Ascending aorta (tissue), 2 donors: ENCODE measurements around the gene MT1B. TPM values are rescaled to one million over a fixed set of nuclear protein-coding genes. Genes with fewer than 3 reads are reported as not detected.
"Not testable (repeated sequence)": the region's sequence is repeated elsewhere in the genome, so short reads cannot be mapped to it uniquely, and the experiment has no call there.

ENCODE experiments used
- DNase-seq, 2 donors: peaks; one replicate each; pipeline ENCODE4 v3.0.0-alpha.2; 2019; ENCODE audit warnings: low spot score in 2 of 2
- H3K27ac ChIP-seq, 2 donors: fragments of 200-600 bp; sonication (generic); one replicate each; pipeline ENCODE4 v1.5.1; 2016 to 2017; ENCODE audit warnings: mild to moderate bottlenecking in 1 of 2
- H3K27me3 ChIP-seq: fragments of 200-600 bp; sonication (generic); one replicate; pipeline ENCODE4 v1.5.1; 2017
- H3K36me3 ChIP-seq, 2 donors: fragments of 200-600 bp; sonication (generic); one replicate each; pipeline ENCODE4 v1.5.1; 2016
- H3K4me1 ChIP-seq, 2 donors: fragments of 200-600 bp; sonication (generic); one replicate each; pipeline ENCODE4 v1.5.1; 2016 to 2017; ENCODE audit warnings: mild to moderate bottlenecking in 1 of 2
- H3K4me3 ChIP-seq, 2 donors: fragments of 200-600 bp; sonication (generic); one replicate each; pipeline ENCODE4 v1.5.1; 2016 to 2017; ENCODE audit warnings: mild to moderate bottlenecking in 1 of 2
- H3K9me3 ChIP-seq, 2 donors: fragments of 200-600 bp; sonication (generic); one replicate each; pipeline ENCODE4 v1.5.1; 2016
- intact Hi-C: fragments of 100-400 bp; cut with DNase I; formaldehyde crosslinking; loops from one replicate; pipeline ENCODE4 v1.15.1; 2023
- total RNA-seq: library from RNA; depleted of rRNA; stranded (reverse); fragments of >200 nt; gene quantifications from one replicate; pipeline ENCODE4 v1.1.0, GENCODE V29; 2016
- TF ChIP-seq, protein P1 (sequence below), 3 experiments: fragments of 200-600 bp in 2 of 3; fragments of 450-650 bp in 1 of 3; sonication (generic) in 2 of 3; IDR thresholded peaks; one replicate each; pipeline ENCODE4 v1.5.1; 2016 to 2019; ENCODE audit warnings: antibody characterized with exemption in 3 of 3, mild to moderate bottlenecking in 1 of 3, moderate library complexity in 1 of 3

The MT1B gene
- total RNA-seq, 1 donor from 2014 or later = not detected

DNA sequence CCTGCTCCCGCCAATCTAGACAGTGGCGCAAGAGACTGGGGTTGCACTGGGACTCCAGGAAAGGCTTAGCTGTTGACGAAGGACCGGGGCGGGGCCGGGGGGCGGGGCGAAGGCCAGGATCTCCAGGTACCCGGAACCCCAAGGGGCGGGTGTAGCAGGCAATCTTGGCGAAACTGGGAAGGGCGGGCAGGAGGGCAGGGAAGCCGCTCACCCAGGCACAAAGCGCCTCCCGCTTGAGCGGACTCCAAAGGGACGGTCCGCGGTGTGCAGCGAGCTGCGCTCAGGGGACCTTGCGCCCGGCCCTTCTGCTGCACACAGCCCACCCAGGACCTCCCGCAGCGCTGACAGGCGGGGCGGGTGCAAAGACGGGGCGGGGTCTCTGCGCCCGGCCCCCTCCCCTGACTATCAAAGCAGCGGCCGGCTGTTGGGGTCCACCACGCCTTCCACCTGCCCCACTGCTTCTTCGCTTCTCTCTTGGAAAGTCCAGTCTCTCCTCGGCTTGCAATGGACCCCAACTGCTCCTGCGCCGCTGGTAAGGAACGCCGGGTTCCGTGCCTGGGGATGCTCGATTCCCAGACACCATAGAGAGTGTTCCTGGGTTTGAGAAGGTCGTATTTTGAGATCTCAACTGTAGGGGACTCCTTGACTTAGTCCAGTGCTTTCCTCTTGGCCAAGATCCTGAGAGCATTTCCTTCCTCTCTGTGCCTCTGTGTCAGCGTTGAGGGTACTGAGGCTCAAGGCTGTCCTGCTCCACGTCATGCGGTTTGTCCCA, 6.1 kb downstream of the MT1B start, which contains the start of gene MT1F:
MT1F (plus strand) TSS at position 405 of the 772 bp plus-strand sequence; CDS start at position 505, 100 bp downstream.
- TF ChIP-seq, protein P1, sequence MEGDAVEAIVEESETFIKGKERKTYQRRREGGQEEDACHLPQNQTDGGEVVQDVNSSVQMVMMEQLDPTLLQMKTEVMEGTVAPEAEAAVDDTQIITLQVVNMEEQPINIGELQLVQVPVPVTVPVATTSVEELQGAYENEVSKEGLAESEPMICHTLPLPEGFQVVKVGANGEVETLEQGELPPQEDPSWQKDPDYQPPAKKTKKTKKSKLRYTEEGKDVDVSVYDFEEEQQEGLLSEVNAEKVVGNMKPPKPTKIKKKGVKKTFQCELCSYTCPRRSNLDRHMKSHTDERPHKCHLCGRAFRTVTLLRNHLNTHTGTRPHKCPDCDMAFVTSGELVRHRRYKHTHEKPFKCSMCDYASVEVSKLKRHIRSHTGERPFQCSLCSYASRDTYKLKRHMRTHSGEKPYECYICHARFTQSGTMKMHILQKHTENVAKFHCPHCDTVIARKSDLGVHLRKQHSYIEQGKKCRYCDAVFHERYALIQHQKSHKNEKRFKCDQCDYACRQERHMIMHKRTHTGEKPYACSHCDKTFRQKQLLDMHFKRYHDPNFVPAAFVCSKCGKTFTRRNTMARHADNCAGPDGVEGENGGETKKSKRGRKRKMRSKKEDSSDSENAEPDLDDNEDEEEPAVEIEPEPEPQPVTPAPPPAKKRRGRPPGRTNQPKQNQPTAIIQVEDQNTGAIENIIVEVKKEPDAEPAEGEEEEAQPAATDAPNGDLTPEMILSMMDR (IDR thresholded peaks at IDR 0.05) = no peak
- Histone ChIP-seq H3K36me3 (no peaks in the 10 kb centered on the region), H3K4me3 (peak within 1 kb of the TSS; percentile 51 to 76), H3K27ac (peak within 1 kb of the TSS; percentile 22 to 37), H3K9me3 (no peaks in the 10 kb centered on the region), H3K4me1 (peaks cover 6 to 13% of the 10 kb centered on the region in 2 donors), H3K27me3 (peaks cover 2% of the 10 kb centered on the region)
- intact Hi-C loops = no loop called here
- DNase-seq = peak; percentile 49 to 89

DNA sequence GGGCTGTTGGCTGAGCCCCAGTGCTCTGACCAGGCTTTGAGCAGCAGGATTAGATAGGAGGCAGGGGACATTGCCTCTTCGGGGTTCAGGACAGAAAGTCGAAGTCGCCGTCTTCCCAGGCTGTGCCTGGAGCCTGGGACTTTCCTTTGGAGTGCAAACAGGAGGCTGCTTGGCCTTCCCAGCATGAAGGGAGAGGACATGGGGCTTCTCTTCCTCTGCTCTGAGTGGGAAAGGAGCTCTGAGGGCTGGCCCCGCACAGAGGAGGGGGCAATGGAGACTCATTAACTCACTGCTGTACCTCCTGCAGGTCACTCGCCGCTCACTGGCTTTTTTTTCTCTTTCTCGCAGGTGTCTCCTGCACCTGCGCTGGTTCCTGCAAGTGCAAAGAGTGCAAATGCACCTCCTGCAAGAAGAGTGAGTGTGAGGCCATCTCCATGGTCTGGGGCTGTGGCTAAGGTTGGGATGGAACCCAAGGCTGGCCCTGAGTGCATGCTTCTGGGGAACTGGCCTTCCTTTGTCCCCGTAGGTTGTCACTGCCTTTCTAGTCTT, 6.7 kb downstream of the MT1B start:
- no peak overlapping the region for H3K27ac ChIP-seq
- H3K27me3 ChIP-seq = peaks cover 8% of the 10 kb centered on the region

DNA sequence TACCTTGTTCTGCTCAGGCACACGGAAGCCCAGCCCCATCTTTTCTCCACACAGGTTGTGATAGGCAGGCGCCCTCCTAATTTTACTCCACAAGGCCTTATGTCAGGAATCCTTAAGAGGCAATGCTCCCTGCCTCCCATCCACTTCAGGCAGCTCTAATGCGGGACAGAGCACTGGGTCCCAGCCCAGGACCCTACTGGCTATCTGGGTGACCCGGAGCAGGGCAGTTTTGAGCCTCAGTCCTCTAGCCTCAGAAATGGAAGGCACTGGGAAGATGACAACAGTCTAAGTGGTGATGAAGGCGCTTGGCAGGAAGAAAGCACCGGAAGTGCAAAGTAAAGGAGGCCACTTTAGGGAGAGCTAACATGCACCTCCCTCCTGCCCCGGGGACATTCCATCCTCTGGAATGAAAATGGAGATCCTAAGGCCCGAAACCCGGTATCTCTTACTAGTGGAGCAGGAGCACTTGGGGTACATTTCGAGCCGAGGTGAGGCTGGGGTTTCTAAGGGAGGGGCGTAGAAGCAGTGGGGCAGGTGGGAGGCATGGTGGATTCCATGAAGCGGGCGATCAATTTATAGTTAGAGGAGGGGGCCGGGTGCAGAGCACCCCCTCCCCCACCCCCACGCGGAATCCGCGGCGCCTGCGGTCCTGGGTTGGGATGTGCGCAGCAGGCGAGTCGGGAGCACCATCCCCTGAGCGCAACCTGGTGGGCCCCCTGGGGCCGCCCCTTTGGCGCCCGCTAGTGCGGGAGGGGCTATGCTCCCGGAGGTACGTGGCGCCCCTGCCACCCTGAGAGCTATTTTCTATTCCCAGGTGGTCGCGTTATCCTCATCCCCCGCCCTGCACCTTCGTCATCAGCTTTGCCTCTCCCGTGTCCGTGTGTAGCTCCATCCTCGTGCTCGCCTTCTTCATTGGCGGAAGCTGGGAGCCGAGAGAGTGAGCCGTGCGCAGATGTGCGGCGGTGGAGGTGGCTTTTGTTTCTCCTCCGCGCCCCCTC, 11.0 kb downstream of the MT1B start:
- no peaks in the 10 kb centered on the region for H3K9me3 ChIP-seq
- peaks cover 8% of the 10 kb centered on the region for H3K27me3 ChIP-seq
- H3K4me1 ChIP-seq = peaks cover 5 to 11% of the 10 kb centered on the region in 2 donors
- no peaks in the 10 kb centered on the region for H3K36me3 ChIP-seq
- TF ChIP-seq, protein P1 (IDR thresholded peaks at IDR 0.05) = no peak
- no peak overlapping the region for H3K27ac ChIP-seq
- H3K4me3 ChIP-seq = peak overlapping the region in 1 of 2 donors; percentile 31
- intact Hi-C loops = no loop called here
- DNase-seq = no peak

More for the DNA sequence above, 6.7 kb downstream of the MT1B start:
- TF ChIP-seq, protein P1 (IDR thresholded peaks at IDR 0.05) = no peak
- Histone ChIP-seq H3K9me3 (no peaks in the 10 kb centered on the region), H3K36me3 (no peaks in the 10 kb centered on the region), H3K4me3 (peak overlapping the region; percentile 51 to 76), H3K4me1 (peaks cover 6 to 16% of the 10 kb centered on the region in 2 donors)
- DNase-seq = no peak
- intact Hi-C loops = no loop called here

DNA sequence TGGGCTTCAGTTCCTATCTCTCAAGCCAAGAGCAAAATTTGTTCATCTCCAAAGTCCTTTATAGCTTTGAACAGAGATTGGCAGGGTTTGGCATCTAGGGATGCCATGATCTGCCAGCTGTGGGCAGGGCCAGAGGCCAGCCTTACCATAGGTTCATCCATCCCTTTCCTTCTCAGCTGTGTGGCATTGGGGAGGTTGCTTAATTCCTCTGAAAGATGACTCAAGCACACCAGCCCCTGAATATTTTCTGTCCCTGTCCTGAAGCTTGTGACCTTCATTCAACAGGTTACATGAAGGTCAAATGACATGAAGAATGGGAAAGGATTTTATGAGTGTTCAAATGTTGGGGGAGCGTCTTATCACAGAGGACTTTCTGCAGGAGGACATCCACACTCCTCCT, 12.8 kb downstream of the MT1B start:
- intact Hi-C loops = no loop called here
- Histone ChIP-seq H3K36me3 (no peaks in the 10 kb centered on the region), H3K4me3 (no peak overlapping the region), H3K27ac (no peak overlapping the region), H3K27me3 (peaks cover 8% of the 10 kb centered on the region), H3K4me1 (peaks cover 0 to 9% of the 10 kb centered on the region in 2 donors), H3K9me3 (no peaks in the 10 kb centered on the region)
- DNase-seq = no peak
- TF ChIP-seq, protein P1 (IDR thresholded peaks at IDR 0.05) = no peak

DNA sequence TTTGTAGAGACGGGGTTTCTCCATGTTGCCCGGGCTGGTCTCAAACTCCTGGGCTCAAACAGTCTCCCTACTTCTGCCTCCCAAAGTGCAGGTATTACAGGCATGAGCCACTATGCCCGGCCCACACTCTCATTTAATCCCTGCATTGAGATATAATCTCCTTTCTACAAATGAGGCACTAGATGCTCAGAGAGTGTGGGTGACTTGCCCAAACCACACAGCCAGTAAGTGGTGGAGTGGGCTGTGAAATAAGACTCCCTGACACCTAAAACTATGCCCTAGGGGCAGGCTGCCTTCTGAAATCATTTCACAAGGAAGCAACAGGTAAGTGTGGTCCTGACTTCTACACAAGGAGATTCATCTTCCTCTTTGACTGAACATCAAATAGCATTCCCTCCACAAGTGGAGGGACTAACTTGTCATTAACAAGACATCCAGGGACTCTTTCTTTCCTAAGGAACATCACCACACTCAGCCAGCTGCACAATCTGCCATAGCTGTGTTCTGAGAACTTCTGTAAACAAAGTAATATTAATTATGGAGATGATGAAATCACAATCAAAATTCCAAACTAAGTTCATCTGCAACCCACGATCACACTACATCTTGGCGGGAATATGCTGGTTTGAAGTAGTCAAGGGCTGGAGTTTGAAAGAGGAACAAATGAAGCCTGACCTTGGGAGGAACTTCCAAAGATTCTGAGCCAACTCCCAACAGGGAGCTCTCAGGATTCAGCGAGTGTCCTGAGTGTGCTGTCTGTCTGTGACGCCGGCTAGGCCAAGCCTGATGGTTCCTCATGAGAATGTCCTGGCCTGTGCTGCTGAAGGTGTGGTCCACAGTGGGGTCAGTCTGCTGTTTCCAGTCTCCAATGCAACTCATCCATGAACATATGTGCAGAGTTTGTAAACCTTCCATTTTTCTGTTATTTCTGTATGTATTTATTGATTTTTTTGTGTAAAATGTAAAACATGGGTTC, 13.9 kb downstream of the MT1B start:
- H3K4me3 ChIP-seq, H3K27ac ChIP-seq, H3K9me3 ChIP-seq, DNase-seq, H3K36me3 ChIP-seq, H3K27me3 ChIP-seq, intact Hi-C loops: not testable (repeated sequence)
- peaks cover 0 to 10% of the 10 kb centered on the region in 2 donors for H3K4me1 ChIP-seq
